Stimulated activated naive CD8-positive, alpha-beta T cell treated with anti-CD3 and anti-CD28 coated beads, Interleukin-15, Interleukin-2, amounts not matched to agents 100 U/mL and 50 U/mL, for 24 hours (primary cell): ENCODE measurements around the gene NKX1-2.
A peak's percentile ranks its signal among the peaks of the same experiment; 100 is the strongest.

Source experiments
- ATAC-seq: fragments of 150-1000 bp; cut with Tn5 transposase; one replicate; pipeline ENCODE4 v1.10.0; 2021
- DNase-seq: peaks from one replicate; pipeline ENCODE4 v3.0.0; 2021

NKX1-2 gene

DNA sequence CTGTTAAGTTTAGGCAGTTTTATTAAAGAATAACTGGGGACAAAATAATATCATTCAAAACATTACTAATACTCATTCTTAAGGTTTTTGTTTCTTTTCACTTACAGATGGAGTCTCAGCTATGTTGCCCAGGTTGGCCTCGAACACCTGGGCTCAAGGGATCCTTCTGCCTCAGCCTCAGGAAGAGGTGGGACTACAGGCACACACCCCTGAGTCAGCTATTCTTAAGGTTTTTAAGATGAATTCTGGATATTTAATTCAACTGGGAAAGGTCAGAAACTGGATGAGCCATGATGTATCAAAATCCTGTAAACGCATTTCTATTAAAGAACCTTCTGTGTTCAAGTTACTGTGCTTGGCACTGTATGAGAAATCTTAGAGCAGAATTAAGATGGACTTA, 34.6 kb downstream of the NKX1-2 start:
- DNase-seq (no peak), ATAC-seq (no peak)

DNA sequence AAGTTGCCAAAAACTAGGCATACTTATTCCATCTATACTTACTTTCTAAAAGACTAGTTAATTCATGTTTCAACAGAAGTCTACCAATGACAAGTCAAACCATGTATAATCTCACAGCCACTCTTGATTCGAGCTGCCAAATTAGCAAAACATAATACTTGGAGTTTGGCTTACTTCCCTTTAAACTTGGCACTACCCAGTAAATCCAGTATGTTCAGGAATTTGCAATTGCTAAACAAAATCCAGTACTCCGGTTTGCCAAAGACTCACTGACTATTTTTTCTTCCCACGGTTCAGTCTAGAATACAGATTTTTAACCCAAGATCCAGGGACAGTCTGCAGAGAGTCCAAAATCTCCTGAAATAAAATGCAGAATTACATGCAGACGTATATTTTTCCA, 35.8 kb downstream of the NKX1-2 start:
- DNase-seq, result no peak

DNA sequence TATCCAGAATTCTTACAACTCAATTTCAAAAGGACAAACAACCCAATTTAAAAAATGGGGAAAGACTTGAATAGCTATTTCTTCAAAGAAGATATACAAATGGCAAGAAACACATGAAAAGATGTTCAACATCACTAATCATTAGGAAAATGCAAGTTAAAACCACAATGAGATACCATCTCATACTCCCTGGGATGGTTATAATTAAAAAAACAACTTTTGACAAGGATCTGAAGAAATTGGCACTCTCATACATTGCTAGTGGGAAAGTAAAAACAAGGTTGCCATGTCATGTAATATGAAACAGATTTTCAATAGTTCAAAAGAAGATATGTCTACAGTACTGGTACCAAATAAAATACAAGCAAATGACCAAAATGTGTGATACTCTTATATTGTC, 40.1 kb downstream of the NKX1-2 start:
- ATAC-seq (no peak), DNase-seq (no peak)

More for the DNA sequence above, 35.8 kb downstream of the NKX1-2 start:
- no peak for ATAC-seq

DNA sequence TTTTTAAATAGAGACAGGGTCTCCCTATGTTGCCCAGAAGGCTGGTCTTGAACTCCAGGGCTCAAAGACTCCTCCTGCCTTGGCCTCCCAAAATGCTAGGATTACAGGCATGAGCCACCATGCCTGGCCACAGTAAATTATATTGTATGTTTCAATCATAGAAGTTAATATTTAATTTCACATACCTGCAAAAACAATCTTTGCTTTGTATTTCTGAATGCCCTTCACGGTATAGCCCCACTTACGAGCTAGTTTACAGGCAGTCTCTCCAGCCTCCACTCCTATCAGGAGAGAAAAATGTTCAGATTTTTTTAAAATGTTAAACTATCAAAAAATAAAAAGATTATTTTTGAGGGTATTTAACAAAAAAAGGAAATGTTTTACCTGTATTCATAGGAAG, 41.5 kb downstream of the NKX1-2 start:
- ATAC-seq, result no peak

DNA sequence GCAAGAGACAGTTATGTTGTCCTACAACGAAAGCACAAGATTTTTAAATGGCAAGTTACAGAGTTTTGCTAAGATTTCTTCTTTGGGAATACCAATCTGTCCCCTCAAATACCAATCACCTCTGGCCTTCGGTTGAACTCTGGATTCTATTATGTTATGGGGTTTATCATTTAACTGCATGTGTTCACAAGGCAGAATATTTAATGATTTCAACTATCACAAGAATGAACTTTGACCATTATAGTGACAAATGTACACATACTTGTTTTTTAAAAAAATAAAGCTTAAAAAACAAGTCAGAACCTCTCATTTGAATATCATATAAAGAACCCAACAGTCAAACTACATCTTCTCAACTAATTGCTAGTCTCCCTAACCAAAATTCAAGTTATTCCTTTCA, 42.4 kb downstream of the NKX1-2 start:
- DNase-seq, result no peak

More for the DNA sequence above, 41.5 kb downstream of the NKX1-2 start:
- DNase-seq, result no peak

DNA sequence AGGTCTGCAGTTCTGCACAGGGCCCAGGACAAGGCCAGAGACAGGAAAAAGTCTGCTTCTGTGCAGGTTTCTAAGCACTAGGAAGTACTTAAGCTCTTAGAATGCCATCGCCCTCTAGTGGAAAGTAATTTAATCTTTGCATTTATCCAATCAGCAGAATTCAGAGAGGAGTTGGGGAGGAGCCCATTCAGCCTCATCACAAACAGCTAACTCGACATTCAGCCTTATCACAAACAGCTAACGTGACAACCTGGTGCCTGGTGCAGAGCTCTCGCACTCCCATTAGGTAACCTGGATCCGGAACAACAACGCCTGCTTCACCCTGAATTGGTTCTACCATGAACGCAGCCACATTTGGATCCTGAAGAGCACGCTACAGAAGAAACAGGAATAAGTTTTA, 46.3 kb downstream of the NKX1-2 start:
- peak; percentile 92 for ATAC-seq

More for the DNA sequence above, 42.4 kb downstream of the NKX1-2 start:
- no peak for ATAC-seq

DNA sequence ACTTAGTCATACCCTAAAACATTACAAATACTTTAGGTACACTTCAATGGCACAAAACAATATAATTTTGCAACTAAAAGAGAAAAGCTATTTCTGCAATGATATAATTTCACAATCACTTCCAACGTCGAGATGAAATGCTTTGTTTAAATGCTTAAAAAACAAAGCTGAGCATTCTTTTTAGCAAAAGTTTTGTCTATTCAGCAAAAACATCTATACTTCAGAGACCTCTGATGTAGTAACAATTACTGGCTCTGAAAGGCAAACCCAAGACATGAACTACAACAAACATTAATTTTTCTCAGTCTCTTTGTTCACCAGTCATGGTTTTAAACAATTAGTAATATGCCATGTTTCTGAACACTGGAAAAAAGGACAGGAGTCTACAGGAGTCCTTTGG, 47.6 kb downstream of the NKX1-2 start:
- DNase-seq (no peak), ATAC-seq (no peak)

More for the DNA sequence above, 46.3 kb downstream of the NKX1-2 start:
- no peak for DNase-seq

DNA sequence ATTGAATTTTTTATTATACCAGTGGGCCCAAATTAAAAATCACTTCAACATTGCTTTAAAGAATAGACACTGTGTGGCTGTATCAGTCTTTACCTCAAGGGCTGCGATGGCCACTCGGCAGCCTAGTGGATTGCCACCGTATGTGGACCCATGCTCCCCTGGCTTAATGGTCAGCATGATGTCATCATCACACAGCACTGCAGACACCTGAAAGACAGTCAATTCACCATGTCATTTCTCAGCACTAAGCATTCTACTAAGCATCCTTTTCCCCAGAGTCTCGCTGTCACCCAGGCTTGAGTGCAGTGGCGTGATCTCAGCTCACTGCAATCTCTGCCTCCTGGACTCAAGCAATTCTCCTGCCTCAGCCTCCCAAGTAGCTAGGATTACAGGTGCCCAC, 48.2 kb downstream of the NKX1-2 start:
- ATAC-seq (no peak), DNase-seq (no peak)
